Loucy (cell line): ENCODE data around the gene PRR15.

Source experiments
- H2AFZ ChIP-seq: fragments of 200-600 bp; sonication (generic); 2 replicates; pipeline ENCODE4 v1.6.0; 2016; ENCODE audit warnings: antibody characterized with exemption, mild to moderate bottlenecking, low read length, moderate library complexity
- H3F3A ChIP-seq: fragments of 200-600 bp; 2 replicates; pipeline ENCODE4 v1.6.0; 2016; ENCODE audit warnings: antibody characterized with exemption, low read depth, mild to moderate bottlenecking
- H3K27me3 ChIP-seq: fragments of 200-600 bp; sonication (generic); 2 replicates; pipeline ENCODE4 v1.6.1; 2014; ENCODE audit warnings: low read length, mild to moderate bottlenecking; ENCODE audit not compliant: insufficient read depth, poor library complexity, severe bottlenecking
- H3K36me3 ChIP-seq: fragments of 200-600 bp; sonication (generic); 2 replicates; pipeline ENCODE4 v1.6.1; 2016; ENCODE audit warnings: low read length; ENCODE audit not compliant: insufficient read depth
- H3K4me1 ChIP-seq: fragments of 200-600 bp; sonication (generic); 2 replicates; pipeline ENCODE4 v1.5.1; 2014; ENCODE audit warnings: low read length, mild to moderate bottlenecking; ENCODE audit not compliant: insufficient read depth, poor library complexity, severe bottlenecking
- H3K4me2 ChIP-seq: fragments of 200-600 bp; sonication (generic); 2 replicates; pipeline ENCODE4 v1.6.0; 2014; ENCODE audit warnings: antibody characterized with exemption, low read length, low read depth, mild to moderate bottlenecking; ENCODE audit not compliant: poor library complexity, severe bottlenecking
- H3K4me3 ChIP-seq: fragments of 200-600 bp; sonication (generic); 2 replicates; pipeline ENCODE4 v1.5.1; 2014; ENCODE audit warnings: low read length, mild to moderate bottlenecking, mixed read lengths; ENCODE audit not compliant: poor library complexity, severe bottlenecking
- H3K79me2 ChIP-seq: fragments of 200-600 bp; sonication (generic); 2 replicates; pipeline ENCODE4 v1.6.1; 2014; ENCODE audit warnings: low read length; ENCODE audit not compliant: insufficient read depth
- H3K9ac ChIP-seq: fragments of 200-600 bp; sonication (generic); 2 replicates; pipeline ENCODE4 v1.6.0; 2014; ENCODE audit warnings: mild to moderate bottlenecking, low read depth, low read length, moderate library complexity; ENCODE audit not compliant: poor library complexity, severe bottlenecking
- H3K9me2 ChIP-seq: fragments of 200-600 bp; sonication (generic); replicated peaks from 2 replicates; pipeline ENCODE4 v1.6.1; 2016; ENCODE audit warnings: low read depth, low read length, mixed read lengths
- H3K9me3 ChIP-seq: fragments of 200-600 bp; sonication (generic); 2 replicates; pipeline ENCODE4 v1.6.1; 2014; ENCODE audit warnings: mild to moderate bottlenecking, antibody characterized with exemption, low read length, low read depth; ENCODE audit not compliant: insufficient read depth
- H4K20me1 ChIP-seq: fragments of 200-600 bp; sonication (generic); 2 replicates; pipeline ENCODE4 v1.6.0; 2014; ENCODE audit warnings: antibody characterized with exemption, low read length, mild to moderate bottlenecking; ENCODE audit not compliant: insufficient read depth, poor library complexity, severe bottlenecking
- CTCF ChIP-seq: fragments of 200-600 bp; sonication (generic); conservative IDR thresholded peaks from 2 replicates; pipeline ENCODE4 v1.5.1; 2014; ENCODE audit warnings: mild to moderate bottlenecking, antibody characterized with exemption, low read length
- EZH2phosphoT487 ChIP-seq: fragments of 200-600 bp; IDR thresholded peaks from 2 replicates; pipeline ENCODE4 v1.6.1; 2018; ENCODE audit warnings: antibody characterized with exemption, mild to moderate bottlenecking, moderate library complexity, borderline replicate concordance

The PRR15 gene

GRCh38 chr7:29564496-29565223 is 1.0 kb downstream of the PRR15 start:
- Histone ChIP-seq H2AFZ (no peak overlapping the region; the same call in 1 of the 2 replicates), H3K9ac (no peak overlapping the region), H4K20me1 (no peaks in the 10 kb centered on the region), H3K36me3 (no peaks in the 10 kb centered on the region), H3K79me2 (no peaks in the 10 kb centered on the region), H3K9me2 (no peaks in the 10 kb centered on the region), H3K27me3 (no peaks in the 10 kb centered on the region), H3K4me1 (no peaks in the 10 kb centered on the region), H3F3A (no peaks in the 10 kb centered on the region), H3K9me3 (no peaks in the 10 kb centered on the region), H3K4me2 (no peak overlapping the region), H3K4me3 (no peak overlapping the region)
- TF ChIP-seq CTCF (no peak), EZH2phosphoT487 (no peak)

- TF ChIP-seq EZH2phosphoT487 (no peak), CTCF (no peak)
- Histone ChIP-seq H3K36me3 (no peaks in the 10 kb centered on the region), H3K9ac (no peak overlapping the region), H3F3A (no peaks in the 10 kb centered on the region), H3K9me2 (no peaks in the 10 kb centered on the region), H3K79me2 (no peaks in the 10 kb centered on the region), H3K9me3 (no peaks in the 10 kb centered on the region), H3K4me1 (no peaks in the 10 kb centered on the region), H3K4me2 (no peak overlapping the region), H3K4me3 (no peak overlapping the region), H2AFZ (no peak overlapping the region; the same call in 1 of the 2 replicates), H4K20me1 (no peaks in the 10 kb centered on the region), H3K27me3 (no peaks in the 10 kb centered on the region)
These were observed 1.6 kb downstream of the PRR15 start for GRCh38 chr7:29565224-29565630.

- H3K36me3 ChIP-seq: no peaks in the 10 kb centered on the region
- H3K4me1 ChIP-seq: no peaks in the 10 kb centered on the region
- no peaks in the 10 kb centered on the region for H3K9me3 ChIP-seq
- H2AFZ ChIP-seq: no peak overlapping the region
- TF ChIP-seq EZH2phosphoT487: no peak
- no peak overlapping the region for H3K4me3 ChIP-seq
- H3K9me2 ChIP-seq: no peaks in the 10 kb centered on the region
- no peaks in the 10 kb centered on the region for H4K20me1 ChIP-seq
- H3K4me2 ChIP-seq: no peak overlapping the region
- no peaks in the 10 kb centered on the region for H3K27me3 ChIP-seq
- no peaks in the 10 kb centered on the region for H3F3A ChIP-seq
- H3K79me2 ChIP-seq: no peaks in the 10 kb centered on the region
- H3K9ac ChIP-seq: no peak overlapping the region
These were observed 2.0 kb downstream of the PRR15 start for GRCh38 chr7:29565634-29565981.
